Neural progenitor cell (in vitro differentiated cells): Measurements from ENCODE around the gene TRIM51G. TPM values are rescaled to one million over a fixed set of nuclear protein-coding genes. Genes with fewer than 3 reads are reported as not detected.
"Not testable (repeated sequence)": the region's sequence is repeated elsewhere in the genome, so short reads cannot be mapped to it uniquely, and the experiment has no call there.

Experiments used
- DNase-seq: peaks from one replicate; pipeline ENCODE4 v3.0.0-alpha.2; 2016; ENCODE audit warnings: low spot score
- H2AFZ ChIP-seq: fragments of 200-600 bp; sonication (generic); replicated peaks from 2 replicates; pipeline ENCODE4 v1.6.1; 2016; ENCODE audit warnings: antibody characterized with exemption
- H3F3A ChIP-seq: fragments of 200-600 bp; sonication (generic); 2 replicates; pipeline ENCODE4 v1.6.1; 2016; ENCODE audit warnings: antibody characterized with exemption, low read depth
- H3K27ac ChIP-seq: fragments of 200-600 bp; sonication (generic); 2 replicates; pipeline ENCODE4 v1.5.1; 2016; ENCODE audit warnings: mild to moderate bottlenecking
- H3K27me3 ChIP-seq: fragments of 200-600 bp; sonication (generic); 2 replicates; pipeline ENCODE4 v1.6.1; 2016; ENCODE audit warnings: mild to moderate bottlenecking, moderate library complexity
- H3K36me3 ChIP-seq: fragments of 200-600 bp; sonication (generic); 2 replicates; pipeline ENCODE4 v1.5.1; 2016
- H3K4me1 ChIP-seq: fragments of 200-600 bp; sonication (generic); 2 replicates; pipeline ENCODE4 v1.6.1; 2016; ENCODE audit warnings: mixed run types
- H3K4me2 ChIP-seq: fragments of 200-600 bp; sonication (generic); 2 replicates; pipeline ENCODE4 v1.6.1; 2016
- H3K4me3 ChIP-seq: fragments of 200-600 bp; sonication (generic); 2 replicates; pipeline ENCODE4 v1.5.1; 2016
- H3K79me2 ChIP-seq: fragments of 200-600 bp; sonication (generic); 2 replicates; pipeline ENCODE4 v1.6.1; 2016; ENCODE audit warnings: low read depth
- H3K9ac ChIP-seq: fragments of 200-600 bp; sonication (generic); 2 replicates; pipeline ENCODE4 v1.6.1; 2016
- H3K9me3 ChIP-seq: fragments of 200-600 bp; sonication (generic); 2 replicates; pipeline ENCODE4 v1.5.1; 2016; ENCODE audit warnings: low read depth
- H4K20me1 ChIP-seq: fragments of 200-600 bp; sonication (generic); 2 replicates; pipeline ENCODE4 v1.6.1; 2016; ENCODE audit warnings: low read depth
- H3K27ac Mint-ChIP-seq: 3 replicates; pipeline ENCODE4 v1.8.0; 2021; ENCODE audit warnings: mixed read lengths
- H3K27me3 Mint-ChIP-seq: 2 replicates; pipeline ENCODE4 v1.8.0; 2022; ENCODE audit warnings: low read depth, mild to moderate bottlenecking, inconsistent platforms, moderate library complexity, mixed read lengths; ENCODE audit not compliant: insufficient read depth
- H3K36me3 Mint-ChIP-seq: 3 replicates; pipeline ENCODE4 v1.8.0; 2021; ENCODE audit warnings: mixed read lengths
- H3K4me1 Mint-ChIP-seq: 3 replicates; pipeline ENCODE4 v1.8.0; 2021; ENCODE audit warnings: mixed read lengths
- H3K4me3 Mint-ChIP-seq: 3 replicates; pipeline ENCODE4 v1.8.0; 2021; ENCODE audit warnings: mild to moderate bottlenecking, moderate library complexity, mixed read lengths
- H3K9me3 Mint-ChIP-seq: 3 replicates; pipeline ENCODE4 v1.8.0; 2020; ENCODE audit warnings: mixed read lengths
- total RNA-seq: library from RNA; depleted of rRNA; stranded (reverse); fragments of >200 nt; gene quantifications from 2 replicates; pipeline ENCODE4 v1.2.3, GENCODE V29; 2015; ENCODE audit warnings: low replicate concordance

Gene TRIM51G
- not detected in 2 replicates for total RNA-seq

GRCh38 chr11:48983785-48984184, at the start of gene TRIM51G:
TRIM51G (minus strand) TSS chr11:48983885; CDS start chr11:48981695, 2,190 bp downstream.
- not testable (repeated sequence) for H2AFZ ChIP-seq, H3K4me1 Mint-ChIP-seq, H3K4me2 ChIP-seq, H3K4me3 ChIP-seq, H3K27ac Mint-ChIP-seq, H3K4me3 Mint-ChIP-seq, DNase-seq, H3K9me3 ChIP-seq, H3K9me3 Mint-ChIP-seq, H4K20me1 ChIP-seq, H3K27me3 ChIP-seq, H3K36me3 ChIP-seq, H3K27me3 Mint-ChIP-seq, H3K79me2 ChIP-seq, H3K27ac ChIP-seq, H3F3A ChIP-seq, H3K4me1 ChIP-seq, H3K36me3 Mint-ChIP-seq, H3K9ac ChIP-seq

- H3K4me1 Mint-ChIP-seq, H3K4me1 ChIP-seq, H3K36me3 ChIP-seq, H3K27me3 ChIP-seq, H2AFZ ChIP-seq, H4K20me1 ChIP-seq, H3K4me2 ChIP-seq, DNase-seq, H3K4me3 Mint-ChIP-seq, H3K27me3 Mint-ChIP-seq, H3K79me2 ChIP-seq, H3F3A ChIP-seq, H3K36me3 Mint-ChIP-seq, H3K9me3 ChIP-seq, H3K27ac ChIP-seq, H3K9ac ChIP-seq, H3K4me3 ChIP-seq, H3K27ac Mint-ChIP-seq: not testable (repeated sequence)
- H3K9me3 Mint-ChIP-seq: peaks cover 19% of the 10 kb centered on the region
Measured at GRCh38 chr11:49028523-49028922, 44.8 kb upstream of the TRIM51G start, which contains the start of gene TRIM49B. TRIM49B (plus strand) TSS chr11:49028823; CDS start chr11:49031600, 2,777 bp downstream.

DNA sequence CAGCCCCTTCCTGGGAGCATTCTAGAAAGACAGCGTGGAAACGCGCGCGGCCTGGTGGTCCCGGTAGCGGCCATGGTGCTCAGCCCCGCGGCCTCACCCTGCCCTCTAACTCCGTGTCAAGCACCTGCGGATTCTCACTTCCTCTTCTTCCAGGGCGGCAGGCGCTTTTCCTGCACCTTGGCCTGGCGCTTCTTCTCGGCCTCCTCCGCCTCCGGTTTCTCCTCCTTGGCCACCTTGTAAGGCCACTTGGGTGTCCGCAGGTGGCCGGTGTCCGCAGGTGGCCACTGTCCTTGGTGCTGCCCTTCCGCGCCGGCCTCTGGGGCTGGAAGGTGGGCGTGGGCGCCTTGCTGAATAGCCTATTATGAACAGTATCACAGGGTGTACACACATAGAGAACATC, 15.1 kb downstream of the TRIM51G start:
- not testable (repeated sequence) for DNase-seq, H3K4me1 Mint-ChIP-seq, H3K27me3 Mint-ChIP-seq

GRCh38 chr11:48955315-48956049, 28.2 kb downstream of the TRIM51G start:
- not testable (repeated sequence) for DNase-seq, H3K9ac ChIP-seq, H3K27ac Mint-ChIP-seq, H3K27me3 ChIP-seq, H3K4me2 ChIP-seq, H3K27me3 Mint-ChIP-seq, H3K4me3 ChIP-seq, H3K4me1 ChIP-seq, H3K36me3 Mint-ChIP-seq, H3K4me3 Mint-ChIP-seq, H3K36me3 ChIP-seq, H3K79me2 ChIP-seq, H3K9me3 ChIP-seq, H4K20me1 ChIP-seq, H2AFZ ChIP-seq, H3K27ac ChIP-seq, H3K4me1 Mint-ChIP-seq, H3F3A ChIP-seq
- peaks cover 23% of the 10 kb centered on the region for H3K9me3 Mint-ChIP-seq

More for the DNA sequence above, 15.1 kb downstream of the TRIM51G start:
- not testable (repeated sequence) for H2AFZ ChIP-seq, H3K27ac ChIP-seq, H3K9ac ChIP-seq, H3K36me3 ChIP-seq, H3K4me1 ChIP-seq, H3K4me2 ChIP-seq, H3K27ac Mint-ChIP-seq, H3F3A ChIP-seq, H3K79me2 ChIP-seq, H3K4me3 ChIP-seq, H4K20me1 ChIP-seq, H3K9me3 ChIP-seq, H3K4me3 Mint-ChIP-seq, H3K36me3 Mint-ChIP-seq, H3K27me3 ChIP-seq
- peaks cover 22% of the 10 kb centered on the region for H3K9me3 Mint-ChIP-seq

DNA sequence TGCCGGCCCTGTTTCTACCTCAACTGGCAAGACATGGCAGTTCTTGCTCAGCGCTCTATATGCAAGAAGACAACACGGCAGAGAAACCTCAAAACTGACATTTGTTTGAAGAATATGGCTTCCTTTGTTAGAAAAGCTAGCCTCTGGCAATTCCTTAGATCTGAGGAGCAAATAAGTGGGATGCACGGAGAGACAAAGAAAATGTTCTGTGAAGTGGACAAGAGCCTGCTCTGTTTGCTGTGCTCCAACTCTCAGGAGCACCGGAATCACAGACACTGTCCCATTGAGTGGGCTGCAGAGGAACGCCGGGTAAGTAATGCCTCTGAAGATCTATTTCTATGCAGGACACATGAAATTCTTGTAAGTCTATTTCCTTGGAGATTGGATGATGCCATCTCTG, 37.9 kb downstream of the TRIM51G start:
- H3K9me3 Mint-ChIP-seq, H3K4me1 Mint-ChIP-seq: not testable (repeated sequence)

More for the DNA sequence above, 37.9 kb downstream of the TRIM51G start:
- H3F3A ChIP-seq, H2AFZ ChIP-seq, H3K27me3 Mint-ChIP-seq, H3K79me2 ChIP-seq, H3K36me3 ChIP-seq, H3K27ac ChIP-seq, H3K9me3 ChIP-seq, DNase-seq, H3K9ac ChIP-seq, H3K27me3 ChIP-seq, H3K36me3 Mint-ChIP-seq, H3K4me3 Mint-ChIP-seq, H3K4me2 ChIP-seq, H4K20me1 ChIP-seq, H3K27ac Mint-ChIP-seq, H3K4me1 ChIP-seq, H3K4me3 ChIP-seq: not testable (repeated sequence)

Other genes with a start within 250 kb of the TRIM51G start
- not detected in 2 replicates for gene TRIM49B, start 44.9 kb upstream of the TRIM51G start, total RNA-seq
- gene TRIM64C, start 75.2 kb upstream of the TRIM51G start, total RNA-seq: not detected in 2 replicates
- gene FOLH1, start 224.7 kb upstream of the TRIM51G start, total RNA-seq: not detected in 2 replicates